Islet of Langerhans (tissue), 1 donor: ENCODE data around the gene EPHA6.
"Not testable (repeated sequence)": the region's sequence is repeated elsewhere in the genome, so short reads cannot be mapped to it uniquely, and the experiment has no call there.

Experiments used
- FAIRE-seq: peaks from one replicate; lab custom pipeline; 2011; peaks lifted over from hg19 to GRCh38; lab: Jason Lieb, UNC

The EPHA6 gene

DNA sequence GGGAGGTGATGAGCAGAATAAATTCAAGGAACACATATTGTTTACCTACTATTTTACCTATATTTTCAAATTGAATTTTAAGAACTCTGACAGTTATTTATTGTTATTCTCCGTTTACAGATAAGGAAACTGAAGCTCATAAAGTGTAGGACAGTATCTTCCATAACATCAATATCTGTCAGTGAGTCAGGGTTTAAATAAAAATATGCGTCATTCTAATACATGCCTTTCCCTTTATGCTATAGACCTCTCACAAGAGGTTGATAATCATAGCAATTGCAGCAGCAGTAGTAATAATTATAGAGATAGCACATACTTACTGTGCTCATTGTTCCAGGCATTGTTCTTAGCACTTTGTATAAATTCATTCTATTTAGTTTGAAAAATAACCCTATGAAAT, 101.1 kb downstream of the EPHA6 start:
- no peak for FAIRE-seq

DNA sequence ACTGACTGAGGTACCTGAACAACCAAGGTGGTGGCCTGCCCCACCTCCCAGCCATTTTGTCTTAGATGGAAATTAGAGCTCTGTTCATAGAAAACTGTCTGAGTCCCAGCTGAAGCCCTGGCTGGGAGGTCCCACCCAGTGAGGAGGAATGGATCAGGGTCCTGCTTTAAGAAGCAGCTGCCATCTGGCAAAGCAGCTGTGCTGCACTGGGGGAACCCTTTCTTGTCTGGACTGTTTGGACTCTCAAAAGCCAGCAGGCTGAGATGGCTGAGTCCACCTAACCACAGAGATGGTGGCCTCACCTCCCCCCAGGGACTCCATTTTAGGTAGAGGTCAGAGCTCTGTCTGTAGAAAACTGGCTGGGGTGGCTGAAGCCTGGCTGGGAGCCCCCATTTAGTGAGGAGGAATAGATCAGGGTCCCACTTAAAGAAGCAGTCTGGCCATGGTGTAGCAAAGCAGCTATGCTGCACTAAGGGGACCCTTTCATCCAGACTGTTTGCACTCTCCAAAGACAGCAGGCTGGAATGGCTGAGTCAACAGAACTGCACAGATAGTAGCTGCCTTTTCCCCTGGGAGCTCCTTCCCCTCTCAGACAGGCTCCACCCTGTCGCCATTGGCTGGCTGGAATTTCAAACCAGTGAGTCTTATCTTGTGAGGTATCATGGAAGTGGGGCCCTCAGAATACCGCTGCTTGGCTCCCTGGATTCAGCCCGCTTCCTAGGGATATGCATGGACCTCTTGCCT, 116.9 kb downstream of the EPHA6 start:
- no peak for FAIRE-seq

DNA sequence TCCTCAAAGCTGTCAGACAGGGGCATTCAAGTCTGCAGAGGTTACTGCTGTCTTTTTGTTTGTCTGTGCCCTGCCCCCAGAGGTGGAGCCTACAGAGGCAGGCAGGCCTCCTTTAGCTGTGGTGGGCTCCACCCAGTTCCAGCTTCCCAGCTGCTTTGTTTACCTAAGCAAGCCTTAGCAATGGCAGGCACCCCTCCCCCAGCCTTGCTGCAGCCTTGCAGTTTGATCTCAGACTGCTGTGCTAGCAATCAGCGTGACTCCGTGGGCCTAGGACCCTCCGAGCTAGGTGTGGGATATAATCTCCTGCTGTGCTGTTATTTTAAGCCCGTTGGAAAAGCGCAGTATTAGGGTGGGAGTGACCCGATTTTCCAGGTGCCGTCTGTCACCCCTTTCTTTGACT, 127.7 kb downstream of the EPHA6 start:
- FAIRE-seq: not testable (repeated sequence)

DNA sequence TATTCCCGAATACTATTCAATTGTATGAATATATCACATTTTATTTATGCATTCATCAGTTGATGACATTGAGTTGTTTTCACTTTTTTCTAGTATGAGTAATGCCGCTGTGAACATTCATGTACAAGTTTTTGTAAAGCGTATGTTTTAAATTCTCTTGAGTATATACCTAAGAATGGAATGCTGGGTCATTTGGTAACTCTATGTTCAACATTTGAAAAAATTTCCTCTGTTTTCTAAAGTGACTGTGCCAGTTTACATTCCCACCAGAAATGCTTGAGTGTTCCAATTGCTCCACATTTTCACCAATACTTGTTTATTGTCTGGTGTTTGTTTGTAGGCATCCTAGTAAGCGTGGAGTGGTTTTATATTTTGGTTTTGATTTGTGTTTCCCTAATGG, 144.5 kb downstream of the EPHA6 start:
- no peak for FAIRE-seq

DNA sequence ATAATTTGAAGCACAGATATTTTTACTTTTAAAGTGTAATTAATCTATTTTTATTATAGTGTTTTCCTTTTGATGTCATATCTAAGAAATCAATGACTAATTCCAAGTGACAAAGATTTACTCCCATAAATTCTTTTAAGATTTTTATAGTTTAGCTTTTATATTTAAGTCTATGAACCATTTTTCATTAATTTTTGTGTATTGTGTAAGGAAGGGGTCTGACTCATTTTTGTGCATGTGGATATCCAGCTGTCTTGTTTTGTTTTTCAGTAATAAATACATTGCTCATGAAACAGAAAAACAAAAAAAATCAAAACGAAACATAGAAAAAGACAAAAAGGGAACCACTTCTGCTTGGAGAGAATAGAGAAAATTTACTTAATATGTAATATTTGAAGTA, 145.1 kb downstream of the EPHA6 start:
- no peak for FAIRE-seq

DNA sequence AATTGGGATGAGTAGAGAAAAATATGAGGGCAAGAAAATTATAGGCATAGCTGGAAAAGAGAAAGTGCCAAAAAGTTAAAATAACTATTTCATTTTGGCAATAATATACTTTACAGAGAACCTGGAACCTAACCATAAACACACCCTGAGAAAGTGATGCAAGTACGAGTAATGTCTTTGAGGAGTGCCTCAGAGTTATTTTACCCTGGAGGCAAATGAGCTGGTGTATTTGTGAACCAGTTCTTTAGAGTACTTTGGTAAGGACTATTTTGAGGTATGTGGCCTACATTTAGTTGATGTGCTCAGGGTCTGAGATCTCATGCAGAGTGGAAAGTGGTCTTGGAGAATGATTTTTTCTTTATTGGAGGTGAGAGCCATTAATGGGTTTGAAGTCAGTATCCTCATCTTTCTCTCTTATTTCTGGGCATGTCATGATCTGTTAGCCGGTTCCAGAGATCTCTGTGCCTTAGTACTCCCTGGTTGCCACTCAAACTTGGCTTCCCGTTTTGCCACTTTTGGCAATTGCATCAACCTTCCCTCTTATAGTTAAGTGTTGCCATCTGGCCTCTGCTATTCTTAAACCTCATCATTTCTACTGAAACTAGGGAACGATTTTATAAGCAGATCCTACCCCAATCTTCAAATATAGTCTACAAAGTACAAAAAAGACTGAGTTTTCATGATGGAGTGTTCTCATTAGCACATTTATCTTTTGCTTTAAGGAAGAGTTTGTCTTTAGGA, 145.7 kb downstream of the EPHA6 start:
- no peak for FAIRE-seq

DNA sequence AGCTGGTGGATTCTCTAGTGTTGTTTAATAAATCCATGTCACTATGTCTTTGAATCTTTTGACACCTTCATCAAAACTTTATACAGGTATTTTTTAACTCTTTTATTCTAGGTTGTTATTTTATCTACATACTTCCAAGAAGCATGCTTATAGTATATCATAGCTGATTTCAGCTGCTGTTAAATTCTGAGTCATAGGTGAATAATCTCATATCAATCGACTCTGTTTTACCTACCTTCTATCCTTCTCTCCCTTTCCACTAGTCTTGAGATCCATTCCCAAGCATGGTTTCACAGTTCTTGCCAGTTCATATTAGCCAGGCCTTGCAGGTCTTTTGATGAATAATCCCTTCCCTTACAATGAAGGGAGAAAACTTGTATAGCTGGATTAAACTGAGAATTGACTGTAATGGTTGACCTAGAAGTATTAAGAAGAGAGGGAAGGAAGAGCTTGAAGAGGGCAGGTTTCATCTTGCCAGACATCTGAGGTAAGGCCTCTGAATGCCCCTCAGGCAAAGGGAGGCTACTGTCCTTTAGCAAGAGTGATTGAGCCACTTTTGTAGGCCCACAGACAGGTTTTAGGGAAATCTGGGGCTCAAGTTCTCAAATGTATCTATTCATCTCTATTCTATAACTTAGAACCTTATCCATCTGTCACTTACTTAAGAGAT, 146.4 kb downstream of the EPHA6 start:
- no peak for FAIRE-seq

DNA sequence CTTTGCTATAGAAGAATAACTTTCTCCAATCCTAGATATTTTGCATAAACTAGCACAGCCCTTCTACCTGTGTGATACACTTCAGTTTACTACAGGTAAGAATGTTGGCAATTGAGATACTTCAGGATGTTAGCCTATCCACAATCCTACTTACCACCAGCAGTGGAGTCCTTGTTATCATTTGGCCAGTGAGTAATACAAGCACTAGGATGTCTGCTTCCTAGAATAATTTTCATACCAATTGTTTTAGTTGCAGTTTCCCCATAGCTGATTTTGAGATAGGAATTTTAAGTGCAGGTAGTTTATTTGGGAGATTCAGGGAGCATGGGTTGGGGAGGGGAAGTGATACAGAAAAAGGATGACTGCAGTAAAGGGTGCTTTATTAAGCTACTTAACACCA, 147.2 kb downstream of the EPHA6 start:
- FAIRE-seq: no peak

DNA sequence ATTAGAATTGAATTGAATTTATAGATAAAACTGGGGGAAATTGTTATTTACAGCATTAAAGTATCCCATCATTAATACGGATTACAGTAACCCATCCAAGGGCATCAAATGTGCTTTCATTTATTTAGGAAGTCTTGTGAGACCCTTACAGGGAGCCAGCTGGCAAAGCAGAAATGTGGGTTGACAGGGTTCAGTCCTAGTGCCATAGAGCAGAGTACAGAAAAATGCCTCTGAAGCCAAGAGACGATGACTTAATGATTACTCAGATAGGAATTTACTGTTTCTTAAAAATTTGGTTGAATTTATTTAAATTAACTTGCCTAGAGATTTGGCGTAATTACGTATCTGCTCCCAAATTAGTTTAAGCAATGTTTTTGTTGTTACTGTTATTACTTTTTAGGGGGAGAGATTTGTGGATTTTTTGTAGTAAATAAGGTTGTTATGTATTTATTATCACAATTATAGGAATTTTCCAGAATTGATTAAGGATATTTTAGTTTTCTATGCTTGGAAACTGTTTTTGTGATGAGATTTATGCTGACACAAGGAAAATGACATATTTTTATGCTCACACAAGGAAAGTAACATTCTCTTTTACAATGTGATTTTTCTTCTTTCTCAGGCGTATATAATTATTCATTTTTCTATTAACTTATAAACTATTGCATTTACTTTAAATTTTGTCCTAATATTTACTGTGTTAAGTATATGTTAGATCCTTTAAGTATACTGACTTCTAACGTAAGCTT, 152.0 kb downstream of the EPHA6 start:
- no peak for FAIRE-seq

DNA sequence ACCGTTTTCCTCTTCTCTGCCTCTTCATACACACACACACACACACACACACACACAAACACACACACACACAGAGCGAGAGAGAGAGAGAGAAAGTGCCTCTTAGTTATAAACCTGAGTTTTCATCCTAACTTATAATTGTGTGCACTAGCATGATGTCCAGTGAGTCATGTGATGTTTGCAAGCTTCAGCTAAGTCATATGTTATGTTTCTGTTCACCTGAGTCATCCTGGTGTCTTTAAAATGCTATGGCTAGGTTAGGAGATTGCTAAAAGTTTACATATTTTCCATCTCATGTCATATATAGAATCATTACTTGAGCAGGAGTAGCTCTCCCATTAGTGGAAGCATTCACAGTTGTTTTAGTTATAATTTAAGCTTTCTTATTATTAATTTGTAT, 155.8 kb downstream of the EPHA6 start:
- no peak for FAIRE-seq

DNA sequence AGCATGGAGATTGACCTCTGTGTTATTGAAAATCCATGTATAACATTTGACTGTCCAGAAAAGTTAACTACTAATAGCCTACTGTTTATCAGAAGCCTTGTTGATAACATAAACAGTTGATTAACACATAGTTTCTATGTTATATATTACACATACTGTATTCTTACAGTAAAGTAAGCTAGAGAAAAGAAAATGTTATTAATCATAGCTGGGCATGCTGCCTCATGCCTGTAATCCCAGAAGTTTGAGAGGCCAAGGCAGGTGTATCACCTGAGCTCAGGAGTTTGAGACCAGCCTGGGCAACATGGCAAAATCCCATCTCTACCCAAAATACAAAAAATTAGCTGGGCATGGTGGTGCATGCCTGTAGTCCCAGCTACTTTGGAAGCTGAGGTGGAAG, 163.3 kb downstream of the EPHA6 start:
- FAIRE-seq: no peak

DNA sequence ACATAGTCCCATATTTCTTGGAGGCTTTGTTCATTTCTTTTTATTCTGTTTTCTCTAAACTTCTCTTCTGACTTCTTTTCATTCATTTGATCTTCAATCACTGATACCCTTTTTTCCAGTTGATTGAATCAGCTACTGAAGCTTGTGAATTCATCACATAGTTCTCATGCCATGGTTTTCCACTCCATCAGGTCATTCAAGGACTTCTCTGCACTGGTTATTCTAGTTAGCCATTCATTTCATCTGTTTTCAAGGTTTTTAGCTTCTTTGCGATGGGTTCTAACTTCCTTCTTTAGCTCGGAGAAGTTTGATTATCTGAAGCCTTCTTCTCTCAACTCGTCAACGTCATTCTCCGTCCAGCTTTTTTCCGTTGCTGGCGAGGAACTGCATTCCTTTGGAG, 169.3 kb downstream of the EPHA6 start:
- FAIRE-seq: not testable (repeated sequence)

DNA sequence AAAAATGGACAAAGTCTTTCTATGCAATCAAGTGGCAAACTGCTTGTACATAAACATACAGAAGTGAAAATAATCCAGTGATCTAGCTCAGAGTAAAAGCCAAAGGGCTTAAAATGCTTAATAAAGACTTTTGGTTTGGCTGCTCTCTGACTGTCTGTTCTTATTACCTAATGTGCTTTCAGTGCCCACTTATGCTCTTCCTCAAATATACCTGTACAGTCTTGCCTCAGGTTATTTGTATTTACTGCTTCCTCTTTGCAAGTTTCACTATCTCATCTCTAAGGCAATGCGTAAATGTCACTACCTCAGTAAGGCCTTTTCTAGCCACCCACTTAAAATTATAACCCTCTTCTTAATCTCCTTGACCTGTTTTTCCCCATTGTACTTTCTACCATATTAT, 171.8 kb downstream of the EPHA6 start:
- no peak for FAIRE-seq

DNA sequence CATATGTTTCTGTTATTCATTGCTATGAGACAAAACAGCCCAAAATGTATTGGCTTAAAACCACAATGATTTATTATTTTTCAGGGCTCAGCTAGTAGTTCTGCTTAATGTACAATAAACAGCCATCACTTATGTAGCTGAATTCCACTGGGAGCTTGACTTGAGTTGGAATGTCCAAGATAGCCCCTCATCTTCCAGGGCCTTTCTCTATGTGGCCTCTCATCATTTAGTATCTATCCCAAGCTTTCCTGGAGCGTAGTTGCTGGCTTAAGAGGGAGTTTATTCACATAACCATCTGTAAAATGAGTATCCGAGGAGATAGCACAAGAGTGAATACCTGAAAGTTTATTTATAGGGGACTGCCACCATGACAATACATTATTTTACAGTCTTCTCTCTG, 176.8 kb downstream of the EPHA6 start:
- FAIRE-seq: no peak

DNA sequence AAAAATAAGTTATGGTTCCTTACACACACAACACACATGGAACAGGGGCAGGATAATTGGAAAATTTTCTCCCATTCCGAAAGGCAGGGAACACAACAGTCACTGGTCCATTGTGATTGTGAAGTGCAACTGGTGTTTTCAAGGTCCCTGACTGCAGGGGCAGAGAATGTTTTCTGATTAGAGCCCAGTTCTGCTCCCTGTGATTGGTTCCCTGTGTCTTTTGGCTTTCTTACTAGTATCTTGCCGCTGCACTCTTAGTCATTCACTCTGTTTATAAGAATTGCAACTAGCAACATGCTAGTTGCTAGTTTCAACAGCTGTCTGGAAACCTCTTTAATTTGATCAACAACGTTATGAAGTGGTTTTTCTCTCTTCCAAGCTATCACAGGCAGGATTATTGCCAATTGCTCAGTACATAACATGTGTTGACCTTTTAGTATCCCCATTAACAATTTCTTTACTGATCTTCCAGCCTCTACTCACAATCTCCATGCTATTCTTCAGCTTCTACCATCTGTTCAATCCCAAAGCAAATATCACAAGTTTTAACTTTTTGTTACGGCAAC, 177.5 kb downstream of the EPHA6 start:
- no peak for FAIRE-seq

DNA sequence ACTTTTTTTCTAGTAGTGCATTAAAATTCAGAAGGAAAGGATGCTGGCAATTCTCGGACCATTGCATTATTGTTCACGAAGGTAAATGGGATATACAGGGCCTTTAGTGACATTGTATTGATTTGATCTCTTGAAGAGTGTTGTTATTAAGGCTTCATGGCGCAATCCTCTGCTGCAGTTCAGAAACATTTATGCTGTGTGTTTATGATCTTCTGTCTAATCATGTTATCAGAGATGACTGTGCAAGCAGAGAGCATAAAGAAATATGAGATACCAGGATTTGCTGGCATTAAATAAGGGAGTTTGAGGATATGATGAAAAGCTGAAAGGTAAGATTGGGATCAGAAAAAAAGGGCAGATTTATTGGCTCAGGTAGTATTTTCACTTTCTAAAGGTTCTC, 180.6 kb downstream of the EPHA6 start:
- no peak for FAIRE-seq

DNA sequence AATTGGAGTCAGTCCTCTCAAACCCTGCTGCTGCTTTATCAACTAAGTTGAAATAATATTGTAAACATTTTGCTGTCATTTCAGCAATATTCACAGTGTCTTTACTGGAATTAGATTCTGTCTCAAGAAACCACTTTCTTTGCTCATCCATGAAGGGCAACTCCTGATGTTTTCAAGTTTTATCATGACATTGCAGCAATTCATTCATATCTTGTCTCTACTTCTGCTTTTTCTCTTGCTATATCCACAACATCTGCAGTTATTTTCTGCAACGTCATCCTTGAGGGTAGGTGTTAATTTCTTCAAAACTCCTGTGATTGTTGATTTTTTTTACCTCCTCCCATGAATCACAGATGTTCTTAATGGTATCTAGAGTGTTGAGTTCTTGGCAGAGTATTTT, 181.6 kb downstream of the EPHA6 start:
- no peak for FAIRE-seq

DNA sequence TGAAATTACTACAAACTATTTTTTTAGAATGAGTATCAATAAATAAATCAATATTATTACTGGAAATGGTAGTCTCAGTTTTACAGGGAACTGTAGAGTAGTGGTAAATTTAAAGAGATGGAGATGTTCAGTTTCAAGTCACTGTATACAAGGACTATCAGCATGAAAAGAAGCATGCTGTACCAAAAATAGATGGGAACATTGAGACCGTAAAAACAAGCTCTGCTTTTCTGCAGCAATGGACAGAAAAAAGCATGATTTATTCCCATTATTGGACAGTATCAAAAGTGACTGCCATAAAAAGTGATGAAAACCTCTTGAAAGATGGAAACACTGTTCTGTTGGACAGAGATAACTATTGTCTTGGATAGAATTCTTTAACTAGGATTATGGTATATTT, 187.2 kb downstream of the EPHA6 start:
- FAIRE-seq: no peak

DNA sequence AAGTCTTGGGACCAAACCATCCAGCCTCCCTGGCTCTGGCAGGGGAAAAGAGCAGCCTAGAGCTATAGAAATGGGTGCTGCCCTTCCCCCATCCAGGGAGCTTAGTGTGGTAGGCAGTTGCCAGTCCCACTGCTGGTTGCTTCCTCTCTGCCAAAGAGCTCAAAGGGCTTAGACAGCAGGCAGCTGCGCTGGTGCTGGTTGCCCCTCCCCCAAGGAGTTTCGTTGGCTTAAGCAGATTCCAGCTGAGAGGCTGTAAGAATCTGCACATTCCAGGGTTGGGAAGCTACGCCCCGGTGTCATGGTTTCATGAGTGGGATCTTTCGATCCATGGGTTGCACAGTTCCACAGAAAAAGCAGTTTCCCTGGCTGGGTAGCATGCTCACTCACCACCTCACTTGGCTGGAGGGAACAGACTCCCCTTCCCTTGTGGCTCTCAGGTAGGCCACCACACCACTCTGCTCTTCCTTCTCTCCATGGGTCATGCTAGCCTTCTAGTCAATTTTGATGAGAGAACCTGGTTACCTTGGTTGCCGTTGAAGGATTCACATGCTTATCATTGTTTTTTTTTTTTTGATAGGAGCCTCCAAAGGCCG, 195.1 kb downstream of the EPHA6 start:
- FAIRE-seq: no peak

DNA sequence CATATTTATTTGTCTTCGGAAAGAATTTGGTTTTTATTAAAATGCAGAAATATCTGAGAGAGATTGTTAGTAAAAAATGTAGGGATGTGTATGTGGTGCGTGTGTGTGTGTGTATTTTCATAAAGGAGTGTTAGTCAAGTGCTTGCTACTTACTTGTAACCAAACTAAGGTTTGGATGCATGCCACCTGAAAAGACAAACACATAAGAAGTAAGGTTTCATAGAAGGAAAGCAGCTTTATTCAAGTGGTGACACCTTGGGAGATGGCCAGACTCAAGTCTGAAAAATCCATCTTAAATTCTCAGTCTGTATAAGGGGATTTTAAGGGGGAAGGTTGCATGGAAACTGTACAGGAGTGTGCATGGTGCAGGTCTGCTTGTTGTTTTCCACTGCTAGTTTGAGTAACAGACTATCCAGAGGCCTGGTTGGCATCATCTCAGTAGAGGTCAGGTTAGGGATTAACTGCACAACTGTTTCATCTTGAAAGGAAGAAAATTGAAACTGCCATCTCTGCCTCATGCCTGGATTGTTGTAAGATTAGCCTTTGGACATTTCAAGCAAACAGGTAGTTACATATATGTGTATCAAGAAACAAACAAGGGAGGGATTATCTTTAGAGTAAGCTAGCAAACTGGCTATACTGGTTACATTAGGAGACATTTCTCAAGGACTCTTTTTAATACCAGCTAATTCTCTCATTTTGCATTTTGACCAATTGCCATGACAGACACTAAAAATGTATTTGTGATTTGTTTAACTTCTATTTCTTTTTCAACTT, 196.7 kb downstream of the EPHA6 start:
- FAIRE-seq: no peak

DNA sequence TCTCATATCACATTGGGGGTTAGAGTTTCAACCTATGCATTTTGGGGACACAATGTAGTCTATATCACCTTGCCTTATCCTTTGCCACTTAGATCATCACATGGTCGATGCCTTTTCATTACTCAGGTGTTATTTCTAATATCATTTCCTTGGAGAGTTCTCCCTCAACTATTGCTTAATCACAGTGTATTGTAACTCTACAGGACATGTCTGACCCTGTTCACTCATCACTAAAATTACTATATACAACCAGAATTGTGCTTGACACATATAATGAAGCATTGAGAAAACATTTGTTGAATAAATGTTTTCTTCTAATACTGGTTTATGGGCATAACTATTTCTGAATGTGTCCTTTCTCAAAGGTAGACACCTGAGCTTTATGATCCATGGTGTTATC, 207.4 kb downstream of the EPHA6 start:
- no peak for FAIRE-seq
